Measurements from ENCODE around the gene ANKRD6. TPM values are rescaled to one million over a fixed set of nuclear protein-coding genes. Genes with fewer than 3 reads are reported as not detected.
"Not testable (repeated sequence)": the region's sequence is repeated elsewhere in the genome, so short reads cannot be mapped to it uniquely, and the experiment has no call there.

Gene ANKRD6
- total RNA-seq, 1 experiment from 2014 or later: 2.4 TPM

DNA sequence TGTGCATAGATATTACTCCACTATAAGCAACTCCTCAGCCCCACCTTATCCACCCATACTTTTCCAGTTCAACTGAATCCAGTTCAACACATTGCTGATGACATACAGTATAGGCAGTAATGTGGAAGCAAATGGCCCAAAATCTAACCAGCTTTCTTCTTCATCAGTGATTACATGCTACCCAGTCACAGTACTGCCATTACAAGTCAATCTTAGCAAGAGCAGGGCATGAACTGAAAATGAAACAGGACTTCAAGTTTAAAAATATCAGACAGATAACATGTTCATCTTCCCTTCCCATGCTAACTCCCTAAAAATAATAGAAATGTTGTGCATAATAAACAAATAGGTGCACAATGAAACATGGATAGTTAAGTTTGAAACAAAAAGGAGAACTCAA, 40.1 kb upstream of the ANKRD6 start:
- BruUV-seq (replicated peaks): no TSS peak
- Histone ChIP-seq H3K36me3 (ENCODE audit: control insufficient read depth, insufficient read depth, low read length) (no peaks in the 10 kb centered on the region), H3K9me3 (ENCODE audit: control insufficient read depth, insufficient read depth, low read depth, low read length) (no peaks in the 10 kb centered on the region), H3K4me3 (ENCODE audit: low read depth in 2 of 2, low read length in 2 of 2) (no peak overlapping the region), H3K4me1 (ENCODE audit: control insufficient read depth, insufficient read depth, low read length) (no peaks in the 10 kb centered on the region), H3K27me3 (ENCODE audit: control insufficient read depth, insufficient read depth, low read length) (no peaks in the 10 kb centered on the region), H3K27ac (ENCODE audit: low read length) (no peak overlapping the region)
- intact Hi-C loops (cut with micrococcal nuclease; ENCODE audit: unreplicated experiment) (no loop called here), in situ Hi-C loops (cut with HindIII; ENCODE audit: low pct_unique_long_range_greater_than_20kb, low sequenced_read_pairs) (no loop called here)
- DNase-seq (ENCODE audit: low read depth, low spot score): no peak
- ATAC-seq: no peak
- no peak for TF ChIP-seq POLR2AphosphoS5 (IDR thresholded peaks at IDR 0.05; ENCODE audit: low read depth, low read length)
- no peak for TF ChIP-seq SIN3A (IDR thresholded peaks at IDR 0.05; ENCODE audit: borderline replicate concordance, insufficient read depth, low read depth, low read length)
- no peak for TF ChIP-seq REST (IDR thresholded peaks at IDR 0.05; ENCODE audit: insufficient read depth in 1 of 2, low read depth in 2 of 2, low read length in 1 of 2)
- no peak for TF ChIP-seq TCF7L2 (IDR thresholded peaks at IDR 0.05; ENCODE audit: low read depth, low read length)
- no peak for TF ChIP-seq CTCF (IDR thresholded peaks at IDR 0.05)
- CTCF ChIA-PET: no interaction called here
- POLR2A ChIA-PET: interaction anchor here (0.6 kb wide), 1 partner anchor 25 kb away, joined by 4 read pairs; no protein-coding TSS in a partner anchor

GRCh38 chr6:89393659-89394058, 39.3 kb upstream of the ANKRD6 start:
- no peaks in the 10 kb centered on the region for H3K9me3 ChIP-seq (ENCODE audit: control insufficient read depth, insufficient read depth, low read depth, low read length)
- ATAC-seq (no peak), DNase-seq (ENCODE audit: low read depth, low spot score) (no peak)
- no peak for TF ChIP-seq REST (IDR thresholded peaks at IDR 0.05; ENCODE audit: insufficient read depth in 1 of 2, low read depth in 2 of 2, low read length in 1 of 2)
- TF ChIP-seq SIN3A (IDR thresholded peaks at IDR 0.05; ENCODE audit: borderline replicate concordance, insufficient read depth, low read depth, low read length): no peak
- no peak for TF ChIP-seq CTCF (IDR thresholded peaks at IDR 0.05)
- TF ChIP-seq TCF7L2 (IDR thresholded peaks at IDR 0.05; ENCODE audit: low read depth, low read length): no peak
- TF ChIP-seq POLR2AphosphoS5 (IDR thresholded peaks at IDR 0.05; ENCODE audit: low read depth, low read length): no peak
- no peak overlapping the region for H3K27ac ChIP-seq (ENCODE audit: low read length)
- intact Hi-C loops (cut with micrococcal nuclease; ENCODE audit: unreplicated experiment): no loop called here
- no peak overlapping the region for H3K4me3 ChIP-seq (ENCODE audit: low read depth in 2 of 2, low read length in 2 of 2)
- ChIA-PET POLR2A (no interaction called here), CTCF (interaction anchor here (0.5 kb wide), 1 partner anchor 25 kb away, joined by 9 read pairs; no protein-coding TSS in a partner anchor)
- H3K27me3 ChIP-seq (ENCODE audit: control insufficient read depth, insufficient read depth, low read length): no peaks in the 10 kb centered on the region
- in situ Hi-C loops (cut with HindIII; ENCODE audit: low pct_unique_long_range_greater_than_20kb, low sequenced_read_pairs): no loop called here
- BruUV-seq (replicated peaks): no TSS peak
- no peaks in the 10 kb centered on the region for H3K4me1 ChIP-seq (ENCODE audit: control insufficient read depth, insufficient read depth, low read length)
- H3K36me3 ChIP-seq (ENCODE audit: control insufficient read depth, insufficient read depth, low read length): no peaks in the 10 kb centered on the region

DNA sequence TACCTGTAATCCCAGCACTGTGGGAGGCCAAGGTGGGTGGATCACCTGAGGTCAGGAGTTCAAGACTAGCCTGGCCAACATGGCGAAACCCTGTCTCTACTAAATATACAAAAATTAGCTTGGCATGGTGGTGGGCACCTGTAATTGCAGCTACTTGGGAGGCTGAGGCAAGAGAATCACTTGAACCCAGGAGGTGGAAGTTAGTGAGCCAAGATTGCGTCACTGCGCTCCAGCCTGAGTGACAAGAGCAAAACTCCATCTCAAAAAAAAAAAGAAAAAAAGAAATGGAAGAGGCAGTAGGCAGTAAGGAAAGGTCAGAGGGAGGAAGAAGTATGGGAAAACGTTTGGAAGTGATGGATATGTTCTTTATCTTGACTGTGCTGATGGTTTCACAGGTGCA, 35.1 kb upstream of the ANKRD6 start:
- CTCF ChIA-PET; H3K27me3 ChIP-seq (ENCODE audit: control insufficient read depth, insufficient read depth, low read length); BruUV-seq (replicated peaks); ATAC-seq; in situ Hi-C loops (cut with HindIII; ENCODE audit: low pct_unique_long_range_greater_than_20kb, low sequenced_read_pairs); H3K27ac ChIP-seq (ENCODE audit: low read length); H3K4me1 ChIP-seq (ENCODE audit: control insufficient read depth, insufficient read depth, low read length); H3K36me3 ChIP-seq (ENCODE audit: control insufficient read depth, insufficient read depth, low read length); H3K9me3 ChIP-seq (ENCODE audit: control insufficient read depth, insufficient read depth, low read depth, low read length); POLR2A ChIA-PET; H3K4me3 ChIP-seq (ENCODE audit: low read depth in 2 of 2, low read length in 2 of 2); intact Hi-C loops (cut with micrococcal nuclease; ENCODE audit: unreplicated experiment); DNase-seq (ENCODE audit: low read depth, low spot score): not testable (repeated sequence)
